GM23338 (cell line): ENCODE measurements around the gene FAM241B. TPM values are rescaled to one million over a fixed set of nuclear protein-coding genes. Genes with fewer than 3 reads are reported as not detected.

Experiments used
- ATAC-seq: fragments of 200-7000 bp; cut with Tn5 transposase; 3 replicates; pipeline ENCODE4 v1.9.1; 2020
- DNase-seq: peaks from one replicate; pipeline ENCODE4 v3.0.0-alpha.2; 2015; ENCODE audit warnings: low spot score
- H2AFZ ChIP-seq: fragments of 200-600 bp; sonication (generic); 2 replicates; pipeline ENCODE4 v1.8.0; 2016; ENCODE audit warnings: antibody characterized with exemption, mild to moderate bottlenecking, moderate library complexity
- H3F3A ChIP-seq: fragments of 200-600 bp; sonication (generic); replicated peaks from 2 replicates; pipeline ENCODE4 v1.8.0; 2017; ENCODE audit warnings: antibody characterized with exemption, mixed run types, low read depth
- H3K27ac ChIP-seq: fragments of 200-600 bp; sonication (generic); 2 replicates; pipeline ENCODE4 v1.6.1; 2016; ENCODE audit warnings: low read depth
- H3K27me3 ChIP-seq: fragments of 200-600 bp; sonication (generic); 2 replicates; pipeline ENCODE4 v1.8.0; 2016; ENCODE audit warnings: mild to moderate bottlenecking, mixed run types, moderate library complexity; ENCODE audit not compliant: insufficient read depth
- H3K36me3 ChIP-seq: fragments of 200-600 bp; sonication (generic); 2 replicates; pipeline ENCODE4 v1.8.0; 2016; ENCODE audit warnings: mild to moderate bottlenecking; ENCODE audit not compliant: insufficient read depth
- H3K4me1 ChIP-seq: fragments of 200-600 bp; sonication (generic); 2 replicates; pipeline ENCODE4 v1.8.0; 2016; ENCODE audit warnings: mild to moderate bottlenecking, moderate library complexity; ENCODE audit not compliant: insufficient read depth
- H3K4me2 ChIP-seq: fragments of 200-600 bp; sonication (generic); 2 replicates; pipeline ENCODE4 v1.7.1; 2017; ENCODE audit warnings: mixed run types
- H3K4me3 ChIP-seq: fragments of 200-600 bp; sonication (generic); 2 replicates; pipeline ENCODE4 v1.6.1; 2016; ENCODE audit warnings: mixed run types
- H3K79me2 ChIP-seq: fragments of 200-600 bp; sonication (generic); replicated peaks from 2 replicates; pipeline ENCODE4 v1.8.0; 2017; ENCODE audit warnings: mild to moderate bottlenecking; ENCODE audit not compliant: insufficient read depth
- H3K9me2 ChIP-seq: fragments of 200-600 bp; sonication (generic); 2 replicates; pipeline ENCODE4 v1.8.0; 2017; ENCODE audit not compliant: insufficient read depth
- H4K20me1 ChIP-seq: fragments of 200-600 bp; sonication (generic); replicated peaks from 2 replicates; pipeline ENCODE4 v1.8.0; 2017; ENCODE audit warnings: mild to moderate bottlenecking; ENCODE audit not compliant: insufficient read depth
- H3K27ac Mint-ChIP-seq: 2 replicates; pipeline ENCODE4 v1.8.0; 2020; ENCODE audit warnings: inconsistent platforms, mild to moderate bottlenecking, moderate library complexity, mixed read lengths
- H3K27me3 Mint-ChIP-seq: 3 replicates; pipeline ENCODE4 v1.8.0; 2022; ENCODE audit warnings: low read depth, mild to moderate bottlenecking, moderate library complexity, mixed read lengths, inconsistent platforms; ENCODE audit not compliant: insufficient read depth, poor library complexity
- H3K36me3 Mint-ChIP-seq: 3 replicates; pipeline ENCODE4 v1.8.0; 2021; ENCODE audit warnings: low read depth, mild to moderate bottlenecking, inconsistent platforms, moderate library complexity, mixed read lengths
- H3K4me1 Mint-ChIP-seq: 3 replicates; pipeline ENCODE4 v1.8.0; 2020; ENCODE audit warnings: mild to moderate bottlenecking, inconsistent platforms, mixed read lengths
- H3K4me3 Mint-ChIP-seq: 3 replicates; pipeline ENCODE4 v1.8.0; 2021; ENCODE audit warnings: moderate library complexity, mild to moderate bottlenecking, inconsistent platforms, mixed read lengths
- H3K9me3 Mint-ChIP-seq: 3 replicates; pipeline ENCODE4 v1.8.0; 2020; ENCODE audit warnings: moderate library complexity, mild to moderate bottlenecking, inconsistent platforms, mixed read lengths
- CTCF ChIP-seq, 2 experiments: fragments of 200-600 bp in 1 of 2; sonication (generic) in 1 of 2; conservative IDR thresholded peaks; 2 replicates each; pipeline versions ENCODE4 v1.5.1 to v1.6.1; 2016 to 2017; ENCODE audit warnings: antibody characterized with exemption in 2 of 2, low read depth in 2 of 2, mild to moderate bottlenecking in 2 of 2, moderate library complexity in 1 of 2
- EZH2 ChIP-seq: fragments of 200-600 bp; sonication (generic); IDR thresholded peaks from one replicate; pipeline ENCODE4 v1.8.0; 2017; ENCODE audit warnings: antibody characterized with exemption, mild to moderate bottlenecking, low read depth; ENCODE audit not compliant: unreplicated experiment
- JUNB ChIP-seq: IDR thresholded peaks from one replicate; pipeline ENCODE4 v1.6.1; 2016; ENCODE audit warnings: antibody characterized with exemption; ENCODE audit not compliant: unreplicated experiment
- NANOG ChIP-seq: IDR thresholded peaks from 2 replicates; pipeline ENCODE4 v1.6.1; 2016; ENCODE audit warnings: antibody characterized with exemption, borderline replicate concordance
- POLR2AphosphoS5 ChIP-seq: IDR thresholded peaks from 2 replicates; pipeline ENCODE4 v1.6.1; 2016; ENCODE audit warnings: antibody characterized with exemption, low read depth
- STAT1 ChIP-seq: IDR thresholded peaks from one replicate; pipeline ENCODE4 v1.6.1; 2016; ENCODE audit warnings: antibody characterized with exemption; ENCODE audit not compliant: unreplicated experiment
- ZNF114 ChIP-seq: fragments of 250-450 bp; sonication (Bioruptor Pico); IDR thresholded peaks from 2 replicates; pipeline ENCODE4 v1.5.0; 2020; ENCODE audit warnings: mild to moderate bottlenecking, moderate library complexity
- ZNF331 ChIP-seq: fragments of 250-450 bp; sonication (Bioruptor Pico); IDR thresholded peaks from 2 replicates; pipeline ENCODE4 v1.5.0; 2020; ENCODE audit warnings: low read depth, mild to moderate bottlenecking, moderate library complexity
- ZNF462 ChIP-seq: fragments of 250-450 bp; sonication (Bioruptor Pico); IDR thresholded peaks from 2 replicates; pipeline ENCODE4 v1.5.0; 2020; ENCODE audit warnings: mild to moderate bottlenecking, moderate library complexity
- polyA plus RNA-seq: library from polyadenylated mRNA; unstranded; fragments of >200 nt; fragmentation: Nextera tagmentation; extraction: Ambion mirVana; gene quantifications from 2 replicates; pipeline ENCODE4 v1.2.1, GENCODE V29; 2016
- total RNA-seq: library from RNA; depleted of rRNA; stranded (reverse); fragments of >200 nt; shearing (Covaris generic); gene quantifications from 2 replicates; pipeline ENCODE4 v1.2.3, GENCODE V29; 2014
- TF ChIP-seq, protein P1 (sequence below): IDR thresholded peaks from 2 replicates; pipeline ENCODE4 v1.6.1; 2016; ENCODE audit warnings: antibody characterized with exemption

The FAM241B gene
- total and polyA plus RNA-seq, 2 experiments from 2014 or later, result 6.7 to 28.3 TPM

DNA sequence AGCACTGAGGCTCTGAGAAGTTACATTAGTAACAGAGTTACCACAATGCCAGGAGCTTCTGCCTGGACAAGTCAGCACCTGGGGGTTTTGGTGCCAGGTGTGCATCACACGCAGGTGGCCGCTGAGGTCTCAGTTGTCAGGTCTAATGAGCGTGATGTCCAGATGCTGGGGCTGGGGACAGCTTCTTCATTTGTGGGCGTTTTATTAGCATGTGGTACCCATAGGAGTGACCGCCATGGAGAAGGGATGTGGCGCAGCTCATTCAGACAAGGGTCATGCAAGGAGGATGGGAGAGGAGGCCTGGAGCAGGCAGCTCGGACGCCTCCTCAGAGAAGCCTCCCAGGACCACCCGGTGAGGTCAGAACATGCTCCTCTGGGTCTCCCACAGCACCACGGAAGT, 27.8 kb downstream of the FAM241B start:
- H3K27me3 ChIP-seq, result no peaks in the 10 kb centered on the region
- no peak for DNase-seq
- H3K27ac Mint-ChIP-seq, result no peak overlapping the region

More for the DNA sequence above, 27.8 kb downstream of the FAM241B start:
- Mint-ChIP-seq H3K4me1 (peaks cover 37% of the 10 kb centered on the region), H3K9me3 (peaks cover 9% of the 10 kb centered on the region), H3K27me3 (peaks cover 12% of the 10 kb centered on the region), H3K4me3 (no peak overlapping the region), H3K36me3 (no peaks in the 10 kb centered on the region; the same call in 2 of the 3 replicates)
- no peak overlapping the region for H3K4me3 ChIP-seq
- H3K9me2 ChIP-seq, result no peaks in the 10 kb centered on the region
- no peaks in the 10 kb centered on the region for H3F3A ChIP-seq
- no peak for ATAC-seq
- no peak overlapping the region for H2AFZ ChIP-seq
- TF ChIP-seq ZNF331 (CRISPR knock-in tag) (no peak), JUNB (no peak), STAT1 (no peak), NANOG (no peak), ZNF462 (CRISPR knock-in tag) (no peak), ZNF114 (CRISPR knock-in tag) (no peak), EZH2 (no peak), POLR2AphosphoS5 (no peak), CTCF (conservative IDR thresholded peaks at IDR 0.05; ENCODE audit: low read depth in 2 of 2) (no peak)
- TF ChIP-seq, protein P1, sequence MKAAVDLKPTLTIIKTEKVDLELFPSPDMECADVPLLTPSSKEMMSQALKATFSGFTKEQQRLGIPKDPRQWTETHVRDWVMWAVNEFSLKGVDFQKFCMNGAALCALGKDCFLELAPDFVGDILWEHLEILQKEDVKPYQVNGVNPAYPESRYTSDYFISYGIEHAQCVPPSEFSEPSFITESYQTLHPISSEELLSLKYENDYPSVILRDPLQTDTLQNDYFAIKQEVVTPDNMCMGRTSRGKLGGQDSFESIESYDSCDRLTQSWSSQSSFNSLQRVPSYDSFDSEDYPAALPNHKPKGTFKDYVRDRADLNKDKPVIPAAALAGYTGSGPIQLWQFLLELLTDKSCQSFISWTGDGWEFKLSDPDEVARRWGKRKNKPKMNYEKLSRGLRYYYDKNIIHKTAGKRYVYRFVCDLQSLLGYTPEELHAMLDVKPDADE, result no peak
- no peaks in the 10 kb centered on the region for H4K20me1 ChIP-seq
- no peaks in the 10 kb centered on the region; the same call in 1 of the 2 replicates for H3K4me1 ChIP-seq
- no peaks in the 10 kb centered on the region for H3K36me3 ChIP-seq
- no peak overlapping the region for H3K4me2 ChIP-seq
- H3K79me2 ChIP-seq, result no peaks in the 10 kb centered on the region
- H3K27ac ChIP-seq, result no peak overlapping the region
